HuH-7 (cell line): ENCODE results near the gene U2AF1L4.
"Not testable (repeated sequence)": the region's sequence is repeated elsewhere in the genome, so short reads cannot be mapped to it uniquely, and the experiment has no call there.

Experiments used
- DNase-seq: peaks from one replicate; pipeline ENCODE4 v3.0.0; 2011; ENCODE audit warnings: low spot score

The U2AF1L4 gene

DNA sequence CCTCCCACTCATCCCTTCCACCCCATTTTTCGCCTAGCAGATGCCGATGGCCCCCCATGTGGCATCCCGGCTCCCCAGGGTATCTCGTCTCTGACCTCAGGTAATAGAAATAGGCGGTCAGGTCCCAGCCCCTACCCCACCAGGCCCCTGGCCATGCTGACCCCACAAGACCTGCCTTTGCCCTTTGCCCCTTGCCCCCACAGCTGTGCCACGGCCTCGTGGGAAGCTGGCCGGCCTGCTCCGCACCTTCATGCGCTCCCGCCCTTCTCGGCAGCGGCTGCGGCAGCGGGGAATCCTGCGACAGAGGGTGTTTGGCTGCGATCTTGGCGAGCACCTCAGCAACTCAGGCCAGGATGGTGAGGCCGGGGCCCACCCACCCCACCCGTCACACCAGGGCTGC is 35.5 kb upstream of the U2AF1L4 start:
- DNase-seq, result no peak

DNA sequence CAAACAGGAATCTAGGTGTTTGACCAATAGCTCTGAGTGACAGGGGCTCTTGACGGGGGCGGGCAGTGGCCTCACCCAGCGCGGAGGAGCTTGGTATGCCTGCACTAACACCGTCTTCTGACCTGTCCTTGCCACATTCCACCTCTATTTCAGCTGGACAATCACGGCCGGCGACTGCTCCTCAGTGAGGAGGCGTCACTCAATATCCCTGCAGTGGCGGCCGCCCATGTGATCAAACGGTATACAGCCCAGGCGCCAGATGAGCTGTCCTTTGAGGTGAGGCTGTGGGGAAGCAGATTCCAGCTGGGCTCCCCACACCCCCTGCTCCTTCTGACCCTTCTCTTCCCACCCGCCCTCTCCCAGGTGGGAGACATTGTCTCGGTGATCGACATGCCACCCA is 34.8 kb upstream of the U2AF1L4 start:
- no peak for DNase-seq

DNA sequence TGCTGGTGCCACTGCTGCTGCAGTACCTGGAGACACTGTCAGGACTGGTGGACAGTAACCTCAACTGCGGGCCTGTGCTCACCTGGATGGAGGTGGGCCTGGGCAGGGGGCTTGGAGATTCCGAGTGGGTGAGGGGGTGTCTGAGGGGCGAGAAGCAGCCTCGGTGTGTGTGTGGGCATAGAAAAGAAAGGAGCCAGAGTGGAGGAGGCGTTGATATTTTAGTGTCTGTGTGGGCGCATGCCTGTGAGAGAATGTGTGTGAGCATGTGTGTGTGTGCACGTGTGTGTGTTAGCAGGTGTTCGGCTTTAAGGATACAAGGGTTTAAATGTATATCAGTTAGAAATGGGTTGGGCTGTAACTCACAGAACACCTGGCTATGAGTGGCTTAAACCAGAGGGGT is 33.8 kb upstream of the U2AF1L4 start:
- no peak for DNase-seq

DNA sequence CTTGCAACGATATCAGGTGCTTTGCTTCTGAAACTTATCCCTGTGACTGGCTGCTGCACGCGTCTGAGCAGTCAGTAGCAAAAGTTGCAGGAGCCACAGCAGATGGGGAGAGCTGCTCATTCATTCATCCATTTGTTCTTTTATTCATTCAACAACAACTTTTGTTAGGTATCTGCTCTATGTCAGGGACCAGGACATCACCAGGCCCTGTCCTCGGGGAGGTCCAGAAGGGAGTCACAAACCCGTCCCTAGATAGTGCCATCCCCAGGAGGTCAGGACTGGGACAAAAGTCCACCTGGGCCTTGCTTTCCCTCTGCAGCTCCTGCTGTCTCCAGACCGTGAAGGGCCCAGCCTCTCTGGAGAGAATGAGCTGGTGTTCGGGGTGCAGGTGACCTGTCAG is 32.7 kb upstream of the U2AF1L4 start:
- no peak for DNase-seq

DNA sequence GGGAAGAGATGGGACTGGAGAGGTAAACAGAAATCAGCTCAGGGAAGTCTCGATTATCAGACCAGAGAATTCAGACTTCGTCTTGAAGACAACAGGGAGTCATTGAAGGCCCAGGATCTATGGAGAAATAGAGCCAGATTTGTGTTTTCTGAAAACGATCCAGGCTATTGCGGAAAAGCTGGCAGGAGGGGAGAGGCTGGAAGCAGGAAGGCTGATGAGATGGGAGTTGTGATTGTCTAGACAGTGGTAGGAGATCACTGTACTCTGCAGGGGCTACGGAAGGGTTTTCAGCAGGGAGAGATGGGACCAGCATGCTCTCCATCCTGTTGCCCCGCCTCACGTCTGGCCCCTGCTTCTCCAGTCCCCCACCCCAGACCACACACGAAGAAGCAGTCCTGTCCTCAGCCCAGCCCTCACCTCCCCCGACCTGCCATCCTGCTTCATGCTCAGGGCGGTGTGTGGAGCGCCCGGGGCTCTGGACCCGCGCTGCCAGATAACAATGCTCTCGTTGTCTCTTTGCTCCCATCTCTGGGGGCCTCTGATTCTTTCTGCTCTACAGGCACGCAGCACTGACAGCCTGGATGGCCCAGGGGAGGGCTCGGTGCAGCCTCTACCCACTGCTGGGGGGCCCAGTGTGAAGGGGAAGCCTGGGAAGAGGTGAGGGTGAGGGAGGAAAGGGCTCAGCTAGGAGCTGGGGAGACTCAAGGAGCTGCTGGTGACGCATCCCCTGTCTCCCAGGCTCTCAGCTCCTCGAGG is 32.0 kb upstream of the U2AF1L4 start:
- DNase-seq, result no peak

DNA sequence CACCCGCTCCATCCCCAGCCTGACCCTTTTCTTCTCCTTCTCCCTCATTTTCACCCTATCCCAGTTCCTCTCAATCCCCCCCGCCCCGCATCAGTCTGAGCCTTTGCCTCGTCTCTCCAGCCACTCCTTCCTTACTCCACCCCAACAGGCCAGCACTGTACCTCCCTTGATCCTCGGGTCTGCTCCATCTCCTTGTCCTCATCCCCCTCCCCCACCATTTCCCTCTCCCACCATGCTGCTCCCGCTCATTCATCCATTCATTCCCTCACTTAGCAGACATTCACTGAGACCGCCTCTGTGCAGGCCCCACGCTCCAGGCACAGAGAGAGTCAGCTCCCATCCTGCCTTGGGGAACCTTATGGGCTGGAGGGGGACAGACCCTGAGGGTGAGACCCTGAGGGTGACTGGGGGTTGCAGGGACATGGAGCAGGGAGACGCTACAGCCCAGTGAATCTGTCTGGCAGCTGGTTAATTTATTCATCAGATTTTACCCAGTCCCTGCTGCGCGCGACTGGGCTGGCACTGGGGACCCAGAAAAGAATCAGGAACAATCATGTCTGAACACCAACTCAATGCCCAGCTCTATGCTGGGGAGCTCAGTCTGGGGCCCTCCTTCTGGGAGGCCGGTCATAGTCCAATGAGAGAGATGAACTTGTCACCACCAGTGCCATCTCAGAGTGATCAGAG is 31.0 kb upstream of the U2AF1L4 start:
- no peak for DNase-seq

DNA sequence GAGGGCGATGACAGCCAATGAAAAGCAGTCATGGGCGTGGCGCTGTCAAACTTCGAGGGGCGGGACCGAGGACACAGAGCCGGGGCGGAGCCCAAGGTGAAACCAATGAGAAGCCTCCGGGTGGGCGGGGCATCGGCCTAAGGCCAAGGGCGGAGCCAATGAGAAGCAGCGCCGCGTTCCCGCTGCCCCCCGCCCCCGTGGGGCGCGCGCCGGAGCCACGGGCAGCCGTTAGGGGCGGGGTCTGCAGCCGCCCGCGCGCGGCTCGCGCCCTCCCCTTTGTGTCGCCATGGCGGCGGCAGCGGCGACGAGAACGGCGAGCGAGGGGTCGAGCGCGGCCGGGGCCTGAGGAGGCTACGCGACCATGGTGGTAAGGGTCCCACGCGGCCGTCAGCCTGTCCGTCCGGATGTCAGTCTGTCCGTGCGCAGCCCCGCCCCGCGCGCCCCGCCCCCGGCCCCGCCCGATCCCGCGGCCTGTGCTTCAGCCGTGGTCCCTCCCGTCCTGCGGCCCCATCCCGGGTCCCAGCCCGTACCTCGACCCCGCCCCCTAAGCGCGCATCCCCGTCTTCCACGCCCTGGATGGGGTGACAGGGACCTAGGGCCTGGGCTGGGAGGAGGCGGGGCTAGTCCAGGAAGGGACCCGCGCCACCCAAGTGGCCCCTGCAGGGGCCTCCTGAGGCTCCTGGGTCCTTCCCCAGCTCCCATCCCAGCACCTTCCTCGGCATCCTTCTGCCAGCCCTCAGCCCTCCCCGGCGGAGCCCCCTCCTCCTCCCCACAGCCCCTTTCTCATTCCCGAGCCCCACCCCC is 30.3 kb upstream of the U2AF1L4 start, which contains the start of gene ARHGAP33:
Gene ARHGAP33 (plus strand): TSS at position 267 of the 804 bp plus-strand sequence. CDS start 95 bp downstream, at position 362.
- DNase-seq, result peak; percentile 99

DNA sequence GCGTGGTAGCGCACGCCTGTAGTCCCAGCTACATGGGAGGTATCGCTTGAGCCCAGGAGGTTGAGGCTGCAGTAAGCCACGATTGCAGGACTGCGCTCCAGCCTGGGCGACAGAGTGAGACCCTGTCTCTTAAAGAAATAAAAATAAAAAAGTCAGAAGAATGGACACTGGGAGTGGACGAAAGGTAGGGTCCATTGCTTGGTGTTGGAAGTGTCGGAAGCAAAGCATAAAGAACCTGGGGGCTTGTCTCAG is 29.8 kb upstream of the U2AF1L4 start:
- DNase-seq, result no peak

DNA sequence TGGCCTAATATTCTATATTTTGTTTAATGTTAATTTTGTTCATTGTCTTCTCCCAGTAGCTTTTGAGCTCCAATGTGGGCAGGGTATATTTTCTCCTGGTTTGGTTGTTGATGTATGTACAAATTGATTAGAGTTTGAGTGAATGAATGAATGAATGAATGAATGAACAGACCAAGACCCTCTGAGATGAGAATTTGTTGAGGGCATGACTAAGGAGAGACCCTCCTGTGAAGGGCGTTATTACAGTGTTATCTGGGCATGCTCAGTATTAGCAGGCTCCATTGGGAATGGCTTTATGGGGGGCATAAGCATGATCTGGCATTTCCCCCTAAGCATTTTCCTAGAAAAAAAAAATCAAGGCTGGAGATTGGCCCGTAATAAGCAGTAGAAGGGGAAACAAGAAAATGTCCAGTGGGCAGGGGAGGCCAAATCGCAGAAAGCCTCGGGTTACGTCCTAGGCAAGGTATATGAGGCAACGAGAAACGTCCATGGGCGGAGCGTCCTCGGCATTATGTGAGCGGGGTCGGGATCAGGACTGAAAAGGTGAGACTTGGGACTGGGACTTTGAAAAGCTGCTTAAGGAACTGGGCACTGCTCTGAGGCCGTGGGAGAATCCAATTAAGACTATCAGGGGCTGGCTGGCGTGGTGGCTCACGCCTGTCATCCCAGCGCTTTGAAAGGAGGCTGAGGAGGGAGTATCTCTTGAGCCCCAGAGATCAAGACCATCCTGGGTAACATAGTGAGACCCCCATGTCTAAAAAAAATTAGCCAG is 29.2 kb upstream of the U2AF1L4 start:
- DNase-seq, result no peak

DNA sequence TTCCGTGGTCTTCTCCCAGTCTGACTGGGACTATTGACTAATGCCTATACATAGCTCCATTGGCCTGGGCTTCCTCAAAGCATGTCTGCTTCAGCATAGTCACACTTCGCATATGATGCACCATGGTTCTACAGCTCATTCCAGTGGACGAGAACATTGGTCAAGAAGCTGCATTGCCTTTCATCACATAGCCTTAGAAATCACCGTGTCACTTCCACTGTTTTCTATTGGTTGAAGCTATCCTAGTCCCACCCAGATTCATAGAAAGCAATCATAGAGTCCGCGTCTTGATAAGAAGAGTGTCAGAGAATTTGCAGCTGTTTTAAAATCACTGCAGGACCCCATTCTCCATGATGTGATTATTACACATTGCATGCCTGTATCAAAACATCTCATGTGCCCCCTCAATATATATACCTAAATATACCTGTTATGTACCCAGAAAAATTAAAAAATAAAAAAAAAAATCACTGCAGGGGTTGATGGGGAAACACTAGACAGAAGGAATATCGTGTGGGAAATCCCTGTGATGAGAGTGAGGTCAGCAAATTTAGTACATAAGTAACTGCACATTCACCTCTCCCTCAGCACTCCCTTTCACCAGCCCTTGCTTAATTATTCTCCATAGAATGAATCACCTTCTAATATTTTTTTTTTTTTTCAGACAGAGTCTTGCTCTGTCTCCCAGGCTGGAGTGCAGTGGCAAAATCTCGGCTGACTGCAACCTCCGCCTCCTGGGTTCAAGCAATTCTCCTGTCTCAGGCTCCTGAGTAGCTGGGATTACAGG is 28.0 kb upstream of the U2AF1L4 start:
- DNase-seq, result no peak

DNA sequence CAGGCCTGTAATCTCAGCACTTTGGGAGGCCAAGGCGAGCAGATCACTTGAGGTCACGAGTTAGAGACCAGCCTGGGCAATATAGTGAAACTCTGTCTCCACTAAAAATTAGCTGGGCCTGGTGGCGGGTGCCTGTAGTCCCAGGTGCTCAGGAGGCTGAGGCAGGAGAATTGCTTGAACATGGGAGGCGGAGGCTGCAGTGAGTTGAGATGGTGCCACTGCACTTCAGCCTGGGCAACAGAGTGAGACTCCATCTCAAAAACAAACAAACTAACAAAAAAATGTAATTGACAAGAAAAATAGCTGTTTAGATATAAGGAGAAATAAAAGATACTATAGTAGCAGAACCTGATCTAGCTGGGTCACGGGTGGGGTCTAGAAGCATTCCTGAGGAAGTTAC is 27.1 kb upstream of the U2AF1L4 start:
- DNase-seq, result not testable (repeated sequence)

DNA sequence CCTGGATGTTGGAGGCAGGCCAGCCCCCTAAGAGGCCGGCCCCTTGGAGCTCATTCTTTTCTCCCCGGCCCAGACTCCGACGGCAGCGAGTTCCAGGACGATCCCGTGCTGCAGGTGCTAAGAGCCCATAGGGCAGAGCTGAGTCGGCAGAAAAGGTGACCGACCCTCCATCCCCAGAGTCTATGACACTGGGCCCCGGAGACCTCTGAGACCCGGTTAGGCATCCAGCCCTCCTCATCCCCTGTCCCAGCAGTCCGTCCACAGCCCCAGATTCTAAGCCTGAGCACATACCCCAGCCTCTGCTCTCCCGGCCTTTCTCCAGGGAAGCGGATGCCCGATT is 22.8 kb upstream of the U2AF1L4 start:
- no peak for DNase-seq

DNA sequence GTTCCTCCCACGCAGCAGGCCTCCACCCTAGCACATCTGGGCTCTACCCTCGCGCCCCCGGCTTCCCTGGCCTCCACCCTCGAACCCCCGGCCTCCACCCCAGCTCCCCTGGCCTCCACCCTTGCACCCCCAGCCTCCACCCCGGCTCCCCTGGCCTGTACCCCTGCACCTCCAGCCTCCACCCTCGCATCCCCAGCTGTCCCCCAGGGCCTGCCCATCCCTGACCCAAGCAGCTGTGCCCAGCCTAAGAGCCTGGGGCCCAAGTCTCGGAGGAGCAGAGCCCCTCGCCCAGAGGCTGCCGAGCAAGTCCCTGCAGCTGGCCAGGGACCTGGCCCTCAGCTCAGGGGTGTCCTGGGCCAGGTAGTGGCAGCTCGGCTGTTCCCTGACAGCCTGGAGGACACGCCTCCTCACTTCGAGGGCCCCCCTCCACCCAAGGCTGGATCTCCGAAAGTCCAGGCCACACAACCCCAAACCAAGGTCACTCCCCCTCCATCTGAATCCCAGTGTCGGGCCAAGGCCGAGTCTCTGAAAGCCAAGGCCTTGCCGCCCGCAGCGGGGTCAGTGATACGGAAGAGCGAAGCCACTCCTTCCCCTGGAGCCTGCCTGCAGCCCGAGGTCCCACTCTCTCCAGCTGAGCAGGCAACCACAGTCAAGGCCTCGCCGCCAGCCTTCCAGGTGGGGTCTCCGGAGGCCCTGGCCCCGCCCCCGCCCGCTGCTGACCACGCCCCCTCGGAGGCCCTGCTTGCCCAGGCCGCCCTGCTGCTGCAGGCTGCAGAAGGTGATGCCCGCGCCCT is 22.3 kb upstream of the U2AF1L4 start:
- no peak for DNase-seq

DNA sequence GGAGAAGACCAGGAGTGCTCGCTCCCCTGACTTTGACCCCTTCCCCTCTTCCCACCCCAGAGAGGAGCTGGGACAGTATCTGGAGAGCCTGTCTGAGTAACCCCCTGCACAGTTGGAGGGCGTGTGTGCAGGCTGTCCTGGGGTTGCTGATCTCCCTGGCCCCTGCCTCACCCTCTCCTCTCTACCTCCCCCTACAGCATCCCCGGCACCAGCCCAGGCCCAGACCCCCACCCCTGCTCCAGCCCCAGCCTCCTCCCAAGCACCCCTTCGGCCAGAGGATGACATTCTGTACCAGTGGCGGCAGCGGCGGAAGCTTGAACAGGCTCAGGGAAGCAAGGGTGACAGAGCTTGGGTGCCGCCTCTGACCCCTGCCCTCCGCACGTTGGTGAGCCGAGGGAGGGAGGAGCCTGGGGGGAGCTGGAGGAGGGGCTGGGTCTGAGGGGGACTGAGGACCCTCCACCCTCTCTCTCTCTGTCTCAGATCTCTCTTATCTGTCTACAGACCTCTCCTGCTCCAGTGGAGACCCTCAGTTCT is 21.4 kb upstream of the U2AF1L4 start:
- no peak for DNase-seq

DNA sequence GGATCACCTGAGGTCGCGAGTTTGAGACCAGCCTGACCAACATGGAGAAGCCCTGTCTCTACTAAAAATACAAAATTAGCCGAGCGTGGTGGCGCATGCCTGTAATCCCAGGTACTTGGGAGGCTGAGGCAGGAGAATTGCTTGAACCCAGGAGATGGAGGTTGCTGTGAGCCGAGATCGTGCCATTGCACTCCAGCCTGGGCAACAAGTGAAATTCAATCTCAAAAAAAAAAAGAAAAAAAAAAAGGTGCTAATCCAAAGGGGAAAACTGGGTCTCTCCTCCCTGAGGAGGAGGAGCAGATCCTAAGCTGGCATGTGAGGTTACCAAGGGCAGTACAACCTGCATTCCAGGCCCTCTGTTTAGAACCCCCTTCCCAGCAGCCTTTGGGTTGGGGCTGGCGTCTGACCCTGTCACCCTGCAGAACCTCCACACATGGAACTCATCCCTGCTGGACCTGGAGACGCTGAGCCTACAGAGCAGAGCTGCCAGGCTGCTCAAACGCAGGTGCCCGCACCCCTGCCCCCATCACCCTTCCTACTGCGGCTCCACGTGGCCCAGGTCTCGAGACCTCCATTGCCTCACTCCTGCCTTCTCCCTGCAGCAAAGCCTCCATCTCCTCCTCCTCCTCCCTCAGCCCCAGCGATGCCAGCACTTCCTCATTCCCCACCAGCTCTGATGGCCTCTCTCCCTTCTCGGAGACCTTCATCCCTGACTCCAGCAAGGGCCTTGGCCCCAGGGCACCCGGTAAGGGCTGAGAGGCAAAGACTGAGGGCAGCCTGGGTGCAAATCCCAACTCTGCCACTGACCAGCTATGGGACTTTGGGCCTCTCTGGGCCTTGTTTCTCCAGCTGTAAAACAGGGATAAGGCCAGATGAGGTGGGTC is 19.5 kb upstream of the U2AF1L4 start:
- DNase-seq, result no peak

DNA sequence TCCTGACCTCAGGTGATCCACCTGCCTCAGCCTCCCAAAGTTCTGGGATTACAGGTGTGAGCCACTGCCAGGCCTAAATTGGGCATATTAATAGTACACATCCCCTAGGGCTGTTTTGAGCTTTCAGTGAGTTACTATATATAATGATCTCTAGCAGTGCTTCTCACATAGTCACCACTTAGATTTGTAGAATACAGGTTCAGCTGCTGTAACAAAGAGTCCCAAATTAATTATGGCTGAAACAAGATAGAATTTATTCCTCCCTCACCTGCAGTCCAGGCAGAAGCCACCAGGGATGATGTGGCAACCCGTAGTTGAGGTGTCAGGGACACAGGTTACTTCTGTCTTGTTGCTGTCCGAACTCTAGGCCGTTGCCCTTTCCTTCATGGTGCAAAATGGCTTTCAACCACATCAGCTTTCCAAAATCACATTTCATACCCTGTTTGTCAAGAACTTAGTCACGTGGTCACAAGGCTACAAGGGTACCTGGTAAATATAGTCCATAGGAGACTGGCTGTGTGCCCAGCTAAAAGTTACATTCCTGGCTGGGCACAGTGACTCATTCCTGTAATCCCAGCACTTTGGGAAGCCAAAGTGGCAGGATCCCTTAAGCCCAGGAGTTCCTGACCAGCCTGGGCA is 15.6 kb upstream of the U2AF1L4 start:
- no peak for DNase-seq

DNA sequence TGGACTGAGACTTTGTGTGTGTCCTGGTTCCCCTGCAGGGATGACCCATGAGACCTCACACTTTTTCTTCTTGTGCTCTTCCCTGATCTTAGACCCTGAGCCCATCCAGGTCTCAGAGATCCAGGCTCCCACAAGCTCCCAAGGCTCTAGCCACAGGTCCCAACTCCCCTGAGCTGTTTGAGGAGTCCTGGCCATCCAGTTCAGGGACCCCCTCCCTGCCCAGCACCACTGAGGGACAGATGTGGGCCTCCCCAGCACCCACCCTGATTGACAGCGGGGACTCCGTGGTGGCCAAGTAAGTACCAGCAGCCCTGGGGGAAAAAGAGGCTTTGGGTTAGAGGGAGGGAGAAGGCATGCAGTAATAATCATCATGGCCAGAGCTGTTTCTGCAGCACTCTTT is 14.5 kb upstream of the U2AF1L4 start:
- no peak for DNase-seq

DNA sequence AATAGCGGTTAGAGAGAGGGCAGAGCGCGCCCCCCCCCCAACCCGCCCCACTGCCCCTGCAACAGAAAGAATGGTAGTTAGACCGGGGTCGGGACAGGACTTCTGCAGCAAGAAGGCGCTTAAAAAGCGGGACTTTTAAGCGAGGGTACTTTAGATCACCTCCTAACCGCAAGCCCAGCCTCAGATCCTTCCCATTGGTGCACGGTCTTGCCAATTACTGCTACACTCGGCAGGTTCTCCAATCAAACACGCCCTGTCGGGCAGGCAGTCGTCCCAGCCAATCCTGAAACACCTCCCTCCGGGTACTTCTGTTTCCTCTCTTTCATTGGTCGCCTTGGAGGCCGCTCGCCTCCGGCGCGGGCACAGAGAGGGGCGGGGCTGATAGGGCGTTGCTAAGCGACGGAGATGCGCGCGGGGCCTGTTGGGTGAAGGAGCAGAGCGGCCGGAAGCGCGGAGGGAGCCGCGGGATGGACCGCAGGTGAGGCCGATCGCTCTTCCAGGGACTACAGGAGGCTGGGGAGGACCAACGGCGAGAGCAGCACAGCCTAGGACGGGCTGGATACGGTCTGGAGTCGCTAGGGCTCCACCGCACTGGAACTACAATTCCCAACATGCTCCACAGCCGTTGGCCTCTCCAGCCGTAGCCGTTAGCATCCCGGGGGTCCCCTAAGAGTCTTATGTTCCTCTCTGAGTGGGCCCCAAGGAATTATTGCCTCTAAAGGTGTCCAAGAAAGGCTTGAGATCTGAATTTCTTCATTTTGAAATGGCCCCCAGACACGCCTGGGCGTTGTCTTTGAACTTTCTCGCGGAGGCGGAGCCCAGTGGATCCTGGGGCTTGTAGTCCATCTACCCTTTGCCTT is 12.8 kb upstream of the U2AF1L4 start, which contains the start of gene PROSER3:
Gene PROSER3 (plus strand): TSS at position 428 of the 860 bp plus-strand sequence. CDS start 40 bp downstream, at position 468.
- DNase-seq, result peak; percentile 100
